Measurements from ENCODE around the gene SEZ6. TPM values are rescaled to one million over a fixed set of nuclear protein-coding genes. Genes with fewer than 3 reads are reported as not detected.

The SEZ6 gene
- total and polyA plus RNA-seq, 2 donors (not counting 1 experiment from before 2014, with no cell fraction given), result not detected

DNA sequence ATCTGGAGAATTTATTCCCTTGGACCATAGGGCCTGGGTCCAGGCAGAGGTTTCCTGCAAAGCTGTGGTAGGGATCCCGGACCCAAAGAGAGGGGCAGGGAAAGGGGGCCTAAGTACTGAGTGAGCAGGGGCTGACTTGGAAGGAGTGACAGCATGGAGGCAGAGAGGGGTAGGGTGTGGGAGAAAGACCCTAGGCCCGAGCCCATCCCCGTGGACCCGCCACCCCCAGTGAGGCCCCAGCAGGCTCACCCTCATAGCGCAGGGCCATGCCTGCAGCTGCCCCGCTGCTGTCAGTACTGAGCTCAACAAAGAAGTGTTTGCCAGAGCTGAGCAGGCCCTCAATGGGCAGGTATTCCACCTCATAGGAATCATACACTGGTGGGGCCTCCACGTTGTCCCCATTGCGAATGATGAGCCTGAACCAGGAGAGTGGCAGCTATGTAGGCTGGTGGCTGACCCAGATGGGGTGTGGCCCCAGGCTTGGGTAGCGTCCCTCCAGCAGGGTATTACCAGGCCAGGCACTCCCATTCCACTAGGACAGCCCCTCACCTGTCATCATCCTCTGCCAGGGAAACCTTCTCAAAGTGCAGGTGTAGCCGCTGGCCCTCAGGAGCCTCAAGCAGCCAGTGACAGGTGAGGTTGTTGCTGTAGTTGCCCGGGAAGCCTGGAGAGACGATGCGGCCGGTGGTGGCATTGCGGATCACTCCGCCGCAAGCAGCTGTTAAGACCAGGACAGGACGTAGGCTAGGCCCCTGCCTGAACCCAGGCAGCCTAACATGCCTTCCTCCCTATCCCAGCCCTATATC, 45.4 kb downstream of the SEZ6 start:
- no peaks in the 10 kb centered on the region for H3K36me3 ChIP-seq (ENCODE audit: control insufficient read depth, insufficient read depth, low read length)
- H3K4me1 ChIP-seq (ENCODE audit: control insufficient read depth, extremely low read depth, insufficient read depth, low read length), result no peaks in the 10 kb centered on the region
- H3K27me3 ChIP-seq (ENCODE audit: control insufficient read depth, insufficient read depth, low read length), result no peaks in the 10 kb centered on the region
- H3K79me2 ChIP-seq (ENCODE audit: control insufficient read depth, insufficient read depth, low read length), result no peaks in the 10 kb centered on the region
- no peak overlapping the region for H3K9ac ChIP-seq (ENCODE audit: insufficient read depth, low read length)
- no peaks in the 10 kb centered on the region for H4K20me1 ChIP-seq (ENCODE audit: control insufficient read depth, extremely low read depth, insufficient read depth, low read length)
- no peak overlapping the region for H3K4me2 ChIP-seq (ENCODE audit: extremely low read depth, insufficient read depth, low read length)
- no peak overlapping the region for H3K4me3 ChIP-seq (replicated peaks in 1 of 4; ENCODE audit: control extremely low read depth in 1 of 4, insufficient read depth in 1 of 4, low read depth in 3 of 4, low read length in 4 of 4)
- no peak overlapping the region for H3K27ac ChIP-seq (ENCODE audit: insufficient read depth, low read length)
- no peak overlapping the region for H2AFZ ChIP-seq (ENCODE audit: low read length)
- H3K9me3 ChIP-seq (ENCODE audit: control insufficient read depth, insufficient read depth, low read depth, low read length), result no peaks in the 10 kb centered on the region
- no peak for TF ChIP-seq EZH2 (IDR thresholded peaks at IDR 0.05; ENCODE audit: low read length, missing control alignments)
- no peak for TF ChIP-seq CTCF (conservative IDR thresholded peaks at IDR 0.05 in 1 of 2, IDR thresholded peaks at IDR 0.05 in 1 of 2; ENCODE audit: low read depth in 1 of 2, low read length in 2 of 2)
- DNase-seq (ENCODE audit: low read depth in 2 of 2), result no peak

DNA sequence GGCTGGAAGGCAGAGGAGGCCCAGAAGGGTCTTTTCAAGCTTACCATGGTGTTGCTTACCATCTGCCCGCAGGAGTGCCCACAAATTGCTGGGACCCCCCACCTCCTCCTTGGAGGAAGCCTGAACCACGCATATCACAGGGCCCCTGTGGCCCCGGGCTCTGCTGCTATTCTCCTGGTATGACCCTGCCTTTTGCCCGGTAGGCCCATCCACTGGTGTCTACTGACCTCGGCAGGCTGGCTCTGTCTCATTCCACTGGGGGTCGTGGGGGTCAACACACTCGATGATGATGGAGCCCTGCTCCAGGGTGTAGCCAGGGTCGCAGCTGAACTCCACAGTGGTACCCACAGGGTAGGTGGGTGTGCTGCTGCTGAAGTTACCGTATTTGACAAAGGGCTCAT, 46.4 kb downstream of the SEZ6 start:
- Histone ChIP-seq H3K4me3 (replicated peaks in 1 of 4; ENCODE audit: control extremely low read depth in 1 of 4, insufficient read depth in 1 of 4, low read depth in 3 of 4, low read length in 4 of 4) (no peak overlapping the region), H2AFZ (ENCODE audit: low read length) (no peak overlapping the region), H3K27ac (ENCODE audit: insufficient read depth, low read length) (no peak overlapping the region), H4K20me1 (ENCODE audit: control insufficient read depth, extremely low read depth, insufficient read depth, low read length) (no peaks in the 10 kb centered on the region), H3K9me3 (ENCODE audit: control insufficient read depth, insufficient read depth, low read depth, low read length) (no peaks in the 10 kb centered on the region), H3K79me2 (ENCODE audit: control insufficient read depth, insufficient read depth, low read length) (no peaks in the 10 kb centered on the region), H3K36me3 (ENCODE audit: control insufficient read depth, insufficient read depth, low read length) (no peaks in the 10 kb centered on the region), H3K9ac (ENCODE audit: insufficient read depth, low read length) (no peak overlapping the region), H3K4me1 (ENCODE audit: control insufficient read depth, extremely low read depth, insufficient read depth, low read length) (no peaks in the 10 kb centered on the region), H3K27me3 (ENCODE audit: control insufficient read depth, insufficient read depth, low read length) (no peaks in the 10 kb centered on the region), H3K4me2 (ENCODE audit: extremely low read depth, insufficient read depth, low read length) (no peak overlapping the region)
- TF ChIP-seq CTCF (conservative IDR thresholded peaks at IDR 0.05 in 1 of 2, IDR thresholded peaks at IDR 0.05 in 1 of 2; ENCODE audit: low read depth in 1 of 2, low read length in 2 of 2) (no peak), EZH2 (IDR thresholded peaks at IDR 0.05; ENCODE audit: low read length, missing control alignments) (no peak)
- DNase-seq (ENCODE audit: low read depth in 2 of 2), result no peak

- H3K4me1 ChIP-seq (ENCODE audit: control insufficient read depth, extremely low read depth, insufficient read depth, low read length), result no peaks in the 10 kb centered on the region
- H3K27ac ChIP-seq (ENCODE audit: insufficient read depth, low read length), result no peak overlapping the region
- no peaks in the 10 kb centered on the region for H3K9me3 ChIP-seq (ENCODE audit: control insufficient read depth, insufficient read depth, low read depth, low read length)
- H3K36me3 ChIP-seq (ENCODE audit: control insufficient read depth, insufficient read depth, low read length), result no peaks in the 10 kb centered on the region
- no peak for DNase-seq (ENCODE audit: low read depth in 2 of 2)
- H2AFZ ChIP-seq (ENCODE audit: low read length), result no peak overlapping the region
- H3K9ac ChIP-seq (ENCODE audit: insufficient read depth, low read length), result no peak overlapping the region
- no peak overlapping the region for H3K4me2 ChIP-seq (ENCODE audit: extremely low read depth, insufficient read depth, low read length)
- no peaks in the 10 kb centered on the region for H3K27me3 ChIP-seq (ENCODE audit: control insufficient read depth, insufficient read depth, low read length)
- H3K79me2 ChIP-seq (ENCODE audit: control insufficient read depth, insufficient read depth, low read length), result no peaks in the 10 kb centered on the region
- TF ChIP-seq EZH2 (IDR thresholded peaks at IDR 0.05; ENCODE audit: low read length, missing control alignments) (no peak), CTCF (conservative IDR thresholded peaks at IDR 0.05 in 1 of 2, IDR thresholded peaks at IDR 0.05 in 1 of 2; ENCODE audit: low read depth in 1 of 2, low read length in 2 of 2) (no peak)
- no peaks in the 10 kb centered on the region for H4K20me1 ChIP-seq (ENCODE audit: control insufficient read depth, extremely low read depth, insufficient read depth, low read length)
- no peak overlapping the region for H3K4me3 ChIP-seq (replicated peaks in 1 of 4; ENCODE audit: control extremely low read depth in 1 of 4, insufficient read depth in 1 of 4, low read depth in 3 of 4, low read length in 4 of 4)
Measured at GRCh38 chr17:28958820-28959455, 46.9 kb downstream of the SEZ6 start.
